Activated naive CD4-positive, alpha-beta T cell treated with anti-CD3 and anti-CD28 coated beads for 36 hours (primary cell): Measurements from ENCODE around the gene DUSP22. TPM values are rescaled to one million over a fixed set of nuclear protein-coding genes. Genes with fewer than 3 reads are reported as not detected.

Experiments
- CTCF ChIA-PET: fragments of 350-600 bp; sonication (Branson Sonifier 250); formaldehyde crosslinking; loops from one replicate; lab custom pipeline; 2021; ENCODE audit warnings: antibody characterized with exemption; lab: Charles Lee
- DNase-seq: peaks from one replicate; pipeline ENCODE4 v3.0.0-alpha.2; 2020
- H3K27ac Mint-ChIP-seq: one replicate; pipeline ENCODE4 v1.8.0; 2021; ENCODE audit warnings: mild to moderate bottlenecking, mixed read lengths
- H3K27me3 Mint-ChIP-seq: one replicate; pipeline ENCODE4 v1.8.0; 2021; ENCODE audit warnings: low read depth, mixed read lengths
- H3K36me3 Mint-ChIP-seq: one replicate; pipeline ENCODE4 v1.8.0; 2021; ENCODE audit warnings: low read depth, mixed read lengths
- H3K4me1 Mint-ChIP-seq: one replicate; pipeline ENCODE4 v1.8.0; 2021; ENCODE audit warnings: low read depth, mixed read lengths
- H3K4me3 Mint-ChIP-seq: one replicate; pipeline ENCODE4 v1.8.0; 2021; ENCODE audit warnings: mild to moderate bottlenecking, moderate library complexity, mixed read lengths
- H3K9me3 Mint-ChIP-seq: one replicate; pipeline ENCODE4 v1.8.0; 2021; ENCODE audit warnings: mixed read lengths
- intact Hi-C: fragments of 100-400 bp; cut with micrococcal nuclease; formaldehyde crosslinking; loops from one replicate; pipeline ENCODE4 v1.15.1; 2023
- total RNA-seq, 2 experiments: library from RNA; stranded (reverse); gene quantifications; one replicate each; pipeline ENCODE4 v1.2.3, GENCODE V29; 2021

DUSP22 gene
- total RNA-seq, 2 experiments from 2014 or later = 44.6 to 46.9 TPM

GRCh38 chr6:357261-357790 is 65.0 kb downstream of the DUSP22 start:
- intact Hi-C loops = no loop called here
- no peaks in the 10 kb centered on the region for H3K36me3 Mint-ChIP-seq
- H3K27ac Mint-ChIP-seq = no peak overlapping the region
- H3K27me3 Mint-ChIP-seq = no peaks in the 10 kb centered on the region
- no peak for DNase-seq
- no peak overlapping the region for H3K4me3 Mint-ChIP-seq
- CTCF ChIA-PET = interaction anchor here (1.6 kb wide), 1 partner anchor 18 kb away, joined by 3 read pairs; no protein-coding TSS in a partner anchor
- H3K9me3 Mint-ChIP-seq = no peaks in the 10 kb centered on the region
- H3K4me1 Mint-ChIP-seq = peaks cover 8% of the 10 kb centered on the region

DNA sequence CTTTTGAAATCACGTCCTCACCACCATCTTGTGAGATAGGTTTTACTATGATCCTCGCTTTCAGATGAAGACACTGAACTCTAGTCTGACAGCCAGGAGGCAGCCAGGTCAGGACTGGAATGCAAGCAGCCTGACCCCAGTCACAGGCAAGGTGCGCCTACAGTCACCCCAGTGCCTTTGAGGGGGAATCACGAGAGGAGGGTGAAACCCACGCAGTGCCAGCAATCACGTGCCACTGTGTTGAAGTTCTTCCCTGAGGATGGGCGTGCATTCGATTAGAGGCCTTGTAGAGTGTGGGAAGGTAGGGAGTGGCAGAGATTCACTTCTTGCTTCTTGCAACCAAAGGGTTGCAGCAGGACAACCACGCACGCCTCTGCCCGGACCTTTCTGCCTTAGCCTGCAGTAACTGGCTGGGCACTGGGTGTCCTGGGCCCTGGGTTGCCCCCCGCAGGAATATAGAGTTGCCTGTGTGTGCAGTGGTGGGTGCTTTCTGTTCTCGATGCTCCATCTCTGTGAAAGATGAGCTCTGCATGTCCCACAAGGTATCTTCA is 65.6 kb downstream of the DUSP22 start:
- H3K27me3 Mint-ChIP-seq = no peaks in the 10 kb centered on the region
- H3K4me1 Mint-ChIP-seq = peaks cover 8% of the 10 kb centered on the region
- no peak for DNase-seq
- intact Hi-C loops = no loop called here
- no peaks in the 10 kb centered on the region for H3K36me3 Mint-ChIP-seq
- CTCF ChIA-PET = no interaction called here
- H3K9me3 Mint-ChIP-seq = peaks cover 4% of the 10 kb centered on the region
- no peak overlapping the region for H3K27ac Mint-ChIP-seq
- no peak overlapping the region for H3K4me3 Mint-ChIP-seq

DNA sequence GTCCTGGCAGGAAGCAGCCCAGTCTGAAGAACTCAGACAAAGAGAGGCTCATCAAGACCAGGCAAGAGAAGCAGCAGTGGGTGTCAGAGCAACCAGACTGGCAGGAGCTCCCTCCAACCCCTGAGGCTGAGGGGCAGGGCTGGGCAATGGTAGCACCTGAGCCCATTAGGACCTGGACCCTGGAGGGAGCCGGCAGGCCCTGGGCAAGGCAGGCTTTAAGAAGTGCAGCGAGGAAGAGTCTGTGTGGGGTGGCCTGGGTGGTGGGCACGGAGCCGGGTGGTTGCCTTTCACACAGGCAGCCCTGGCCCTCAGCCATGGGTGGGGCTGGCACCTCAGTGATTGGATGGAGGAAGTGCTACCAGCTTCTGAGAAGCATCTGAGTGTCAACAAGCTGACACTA is 66.1 kb downstream of the DUSP22 start:
- no peaks in the 10 kb centered on the region for H3K27me3 Mint-ChIP-seq
- intact Hi-C loops = no loop called here
- CTCF ChIA-PET = no interaction called here
- no peak for DNase-seq
- peaks cover 5% of the 10 kb centered on the region for H3K9me3 Mint-ChIP-seq
- peaks cover 8% of the 10 kb centered on the region for H3K4me1 Mint-ChIP-seq
- H3K36me3 Mint-ChIP-seq = no peaks in the 10 kb centered on the region
- H3K27ac Mint-ChIP-seq = no peak overlapping the region
- H3K4me3 Mint-ChIP-seq = no peak overlapping the region

DNA sequence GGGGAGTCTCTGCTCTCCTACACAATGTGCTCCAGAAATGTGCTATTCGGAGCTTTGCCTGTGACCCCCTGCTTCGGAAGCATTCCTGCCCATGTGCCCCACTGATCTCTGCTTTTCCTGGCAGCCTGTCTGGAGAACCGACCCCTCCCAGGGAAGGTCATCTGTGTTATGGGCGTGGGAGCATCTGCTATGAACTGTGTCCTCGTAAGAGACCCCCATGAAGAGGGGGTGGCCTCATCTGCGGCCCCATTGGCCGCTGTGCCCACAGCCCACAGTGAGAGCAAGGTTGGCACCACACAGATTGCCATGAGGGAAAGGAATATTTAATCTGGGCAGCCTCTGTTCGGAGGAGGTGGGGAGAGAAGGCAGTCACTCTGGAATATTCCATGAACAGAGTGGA is 66.6 kb downstream of the DUSP22 start:
- Mint-ChIP-seq H3K27me3 (no peaks in the 10 kb centered on the region), H3K4me1 (peaks cover 8% of the 10 kb centered on the region), H3K27ac (no peak overlapping the region), H3K4me3 (no peak overlapping the region), H3K36me3 (no peaks in the 10 kb centered on the region), H3K9me3 (peaks cover 6% of the 10 kb centered on the region)
- CTCF ChIA-PET = no interaction called here
- intact Hi-C loops = no loop called here
- DNase-seq = no peak

DNA sequence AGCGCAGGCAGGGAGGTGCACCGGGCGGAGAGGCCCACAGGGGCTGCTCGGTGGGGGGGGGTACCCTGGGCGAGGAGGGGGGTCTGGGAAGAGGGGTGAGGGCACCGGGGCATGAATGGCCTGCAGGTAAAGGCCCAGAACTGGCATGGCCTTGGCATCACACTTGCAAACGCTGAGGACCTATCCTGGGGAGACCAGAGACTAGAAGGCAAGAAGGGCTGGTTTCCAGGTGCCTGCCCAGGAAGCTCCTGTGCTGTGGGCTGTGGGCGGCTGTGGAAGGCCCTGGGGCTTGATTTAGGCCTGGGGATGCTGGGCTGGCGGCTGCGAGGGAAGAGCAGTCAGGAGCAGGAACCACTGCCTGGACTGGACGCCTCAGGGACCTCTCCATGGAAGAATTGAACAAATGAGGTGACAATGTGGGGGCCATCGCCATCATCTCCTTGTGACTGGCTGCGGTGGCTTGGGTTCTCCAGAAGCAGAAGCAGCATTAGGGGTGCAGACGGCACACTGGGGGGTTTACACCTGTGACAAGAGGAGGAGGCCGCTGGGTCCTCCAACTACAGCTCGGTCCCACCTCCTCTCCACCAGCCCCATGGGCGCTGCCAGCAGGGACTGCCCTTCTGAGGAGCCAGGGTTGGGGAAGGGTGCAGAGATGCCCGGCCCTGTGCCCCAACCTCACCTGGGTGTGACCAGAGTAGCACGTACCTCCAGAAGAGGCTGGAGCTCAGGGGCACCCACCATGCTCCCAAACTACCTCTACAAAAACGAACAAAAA is 67.2 kb downstream of the DUSP22 start:
- intact Hi-C loops = no loop called here
- H3K9me3 Mint-ChIP-seq = peaks cover 12% of the 10 kb centered on the region
- CTCF ChIA-PET = no interaction called here
- H3K4me1 Mint-ChIP-seq = peaks cover 8% of the 10 kb centered on the region
- no peak for DNase-seq
- H3K27ac Mint-ChIP-seq = no peak overlapping the region
- no peaks in the 10 kb centered on the region for H3K27me3 Mint-ChIP-seq
- no peaks in the 10 kb centered on the region for H3K36me3 Mint-ChIP-seq
- H3K4me3 Mint-ChIP-seq = no peak overlapping the region

- Mint-ChIP-seq H3K4me3 (no peak overlapping the region), H3K4me1 (peaks cover 8% of the 10 kb centered on the region), H3K36me3 (no peaks in the 10 kb centered on the region), H3K27ac (no peak overlapping the region), H3K9me3 (peaks cover 12% of the 10 kb centered on the region), H3K27me3 (no peaks in the 10 kb centered on the region)
- no peak for DNase-seq
- CTCF ChIA-PET = no interaction called here
- intact Hi-C loops = no loop called here
Measured at GRCh38 chr6:360349-360748, 68.1 kb downstream of the DUSP22 start.

DNA sequence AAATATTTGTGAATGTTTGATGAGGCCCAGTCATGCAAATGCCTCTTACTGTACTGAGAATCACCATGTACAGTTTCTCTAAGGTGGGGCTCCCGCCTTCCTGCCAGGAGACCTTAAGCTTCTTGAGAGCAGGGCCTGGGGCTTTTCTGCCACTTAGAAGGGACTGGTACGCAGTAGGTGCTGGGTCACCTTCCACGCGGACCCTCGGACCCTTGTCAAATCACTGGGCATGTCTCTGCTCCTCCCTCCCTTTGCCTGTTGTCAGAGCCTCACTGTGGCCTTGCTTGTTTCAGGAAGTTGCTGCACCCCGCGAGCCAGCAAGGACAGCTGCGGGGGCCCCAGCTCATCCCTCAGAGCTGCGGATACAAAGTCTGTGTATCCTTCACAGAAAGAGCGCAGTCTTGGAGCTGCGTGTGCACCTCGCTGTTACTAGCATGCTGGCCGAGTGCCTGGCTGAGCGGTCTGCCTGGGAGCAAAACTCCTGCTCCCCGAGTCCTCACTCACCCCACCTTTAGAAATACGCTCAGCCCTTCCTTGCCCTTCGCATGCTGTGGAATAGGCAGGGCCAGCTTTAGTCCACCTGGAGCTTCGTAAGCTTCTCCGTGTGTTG is 68.6 kb downstream of the DUSP22 start:
- H3K4me1 Mint-ChIP-seq = peaks cover 8% of the 10 kb centered on the region
- H3K27ac Mint-ChIP-seq = no peak overlapping the region
- H3K27me3 Mint-ChIP-seq = no peaks in the 10 kb centered on the region
- no peak overlapping the region for H3K4me3 Mint-ChIP-seq
- H3K9me3 Mint-ChIP-seq = peaks cover 12% of the 10 kb centered on the region
- CTCF ChIA-PET = no interaction called here
- DNase-seq = no peak
- H3K36me3 Mint-ChIP-seq = no peaks in the 10 kb centered on the region
- intact Hi-C loops = no loop called here

GRCh38 chr6:361411-362132 is 69.3 kb downstream of the DUSP22 start:
- no peaks in the 10 kb centered on the region for H3K27me3 Mint-ChIP-seq
- intact Hi-C loops = no loop called here
- CTCF ChIA-PET = no interaction called here

DNA sequence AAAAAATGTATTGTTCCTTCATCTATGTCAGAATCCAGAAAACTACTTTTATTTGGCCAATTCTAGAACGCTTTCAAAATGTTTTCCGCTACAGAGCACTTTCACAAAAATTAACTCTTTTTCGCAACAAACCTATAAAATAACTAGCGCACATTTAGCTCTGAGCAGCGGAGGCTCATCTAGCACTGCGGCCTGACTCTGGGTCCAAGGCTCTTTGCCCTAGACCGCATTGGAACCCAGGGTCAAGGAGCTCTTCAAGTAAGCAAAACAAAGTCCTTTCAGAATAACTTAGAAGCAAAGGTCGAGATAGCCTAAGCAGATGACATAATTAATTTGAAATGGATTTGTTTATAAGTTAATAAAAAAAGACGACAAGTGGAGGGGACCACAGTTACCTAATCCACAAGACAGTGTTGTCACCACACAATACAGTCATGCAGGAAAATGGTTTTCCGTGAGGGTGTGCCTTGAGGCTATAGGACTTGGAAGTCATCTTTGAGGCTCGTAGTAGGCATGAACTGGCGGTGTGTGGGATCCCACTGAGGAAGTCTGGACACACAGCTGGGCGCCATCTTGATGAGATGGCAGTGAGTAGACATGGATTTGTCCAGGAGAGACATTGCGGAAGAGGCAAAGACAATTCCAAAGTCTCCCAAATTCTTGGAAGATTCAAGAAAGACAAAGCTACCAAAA is 70.1 kb downstream of the DUSP22 start:
- intact Hi-C loops = no loop called here
- Mint-ChIP-seq H3K4me1 (peaks cover under 1% of the 10 kb centered on the region), H3K4me3 (no peak overlapping the region), H3K9me3 (peaks cover 12% of the 10 kb centered on the region), H3K36me3 (no peaks in the 10 kb centered on the region), H3K27ac (no peak overlapping the region), H3K27me3 (no peaks in the 10 kb centered on the region)
- DNase-seq = no peak
- CTCF ChIA-PET = no interaction called here

More at GRCh38 chr6:361411-362132, 69.3 kb downstream of the DUSP22 start:
- Mint-ChIP-seq H3K4me1 (peaks cover 8% of the 10 kb centered on the region), H3K36me3 (no peaks in the 10 kb centered on the region), H3K4me3 (no peak overlapping the region), H3K9me3 (peaks cover 12% of the 10 kb centered on the region), H3K27ac (no peak overlapping the region)
- DNase-seq = no peak

DNA sequence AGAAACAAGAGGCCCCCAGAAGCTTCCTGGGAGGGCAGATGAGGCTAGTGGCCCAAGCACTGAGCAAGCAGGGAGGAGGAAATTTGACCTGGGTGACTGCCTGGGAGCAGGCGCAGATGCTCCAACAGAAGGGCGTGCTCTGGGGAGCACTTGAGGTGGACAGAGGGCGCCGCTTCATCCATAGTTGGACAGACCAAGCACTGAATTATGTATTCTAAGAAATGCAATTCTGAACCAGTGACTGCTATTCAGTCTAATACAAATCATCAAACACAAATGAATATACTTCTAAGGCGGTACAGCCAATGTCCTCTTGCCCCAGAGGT is 70.6 kb downstream of the DUSP22 start:
- Mint-ChIP-seq H3K27me3 (peaks cover 2% of the 10 kb centered on the region), H3K4me3 (no peak overlapping the region), H3K9me3 (peaks cover 12% of the 10 kb centered on the region), H3K27ac (no peak overlapping the region), H3K36me3 (no peaks in the 10 kb centered on the region), H3K4me1 (no peaks in the 10 kb centered on the region)
- CTCF ChIA-PET = no interaction called here
- intact Hi-C loops = no loop called here
- no peak for DNase-seq

GRCh38 chr6:363291-363690 is 71.0 kb downstream of the DUSP22 start:
- CTCF ChIA-PET = no interaction called here
- no peak for DNase-seq
- Mint-ChIP-seq H3K27ac (no peak overlapping the region), H3K4me1 (no peaks in the 10 kb centered on the region), H3K36me3 (no peaks in the 10 kb centered on the region), H3K9me3 (peaks cover 12% of the 10 kb centered on the region), H3K27me3 (peaks cover 2% of the 10 kb centered on the region), H3K4me3 (no peak overlapping the region)
- intact Hi-C loops = no loop called here

- H3K36me3 Mint-ChIP-seq = no peaks in the 10 kb centered on the region
- no peak overlapping the region for H3K27ac Mint-ChIP-seq
- no peak overlapping the region for H3K4me3 Mint-ChIP-seq
- DNase-seq = no peak
- peaks cover 2% of the 10 kb centered on the region for H3K27me3 Mint-ChIP-seq
- CTCF ChIA-PET = no interaction called here
- no peaks in the 10 kb centered on the region for H3K4me1 Mint-ChIP-seq
- intact Hi-C loops = no loop called here
- H3K9me3 Mint-ChIP-seq = peaks cover 12% of the 10 kb centered on the region
Measured at GRCh38 chr6:363909-364308, 71.6 kb downstream of the DUSP22 start.
